ENCODE results near the gene ARHGAP22.

- TF ChIP-seq POLR2A (IDR thresholded peaks at IDR 0.05; ENCODE audit: low read depth) (no peak), POLR2AphosphoS5 (IDR thresholded peaks at IDR 0.05) (no peak), CTCF (IDR thresholded peaks at IDR 0.05) (no peak)
These were observed 151.2 kb downstream of the ARHGAP22 start for GRCh38 chr10:48453451-48454301.
